Neural cell (in vitro differentiated cells): ENCODE data around the gene ACOT7. TPM values are rescaled to one million over a fixed set of nuclear protein-coding genes. Genes with fewer than 3 reads are reported as not detected.

Experiments
- H2AFZ ChIP-seq: fragments of 200-600, 300-800 bp; sonication (generic), shearing (Covaris generic); 2 replicates; pipeline ENCODE4 v1.6.0; 2014; ENCODE audit warnings: low read depth, mild to moderate bottlenecking, antibody characterized with exemption, low read length, moderate library complexity
- H3F3A ChIP-seq: fragments of 200-600 bp; shearing (Covaris generic); 2 replicates; pipeline ENCODE4 v1.6.1; 2016; ENCODE audit warnings: mild to moderate bottlenecking, moderate library complexity, mixed read lengths, antibody characterized with exemption, low read length; ENCODE audit not compliant: insufficient read depth, poor library complexity, severe bottlenecking
- H3K27ac ChIP-seq: fragments of 200-600, 300-800 bp; sonication (generic), shearing (Covaris generic); 2 replicates; pipeline ENCODE4 v1.5.1; 2014; ENCODE audit warnings: mild to moderate bottlenecking, low read length, moderate library complexity
- H3K27me3 ChIP-seq: fragments of 300-800, 200-600 bp; sonication (generic), shearing (Covaris generic); 2 replicates; pipeline ENCODE4 v1.6.0; 2014; ENCODE audit warnings: mild to moderate bottlenecking, low read depth, low read length, moderate library complexity; ENCODE audit not compliant: insufficient read depth
- H3K36me3 ChIP-seq: fragments of 300-800, 200-600 bp; sonication (generic), shearing (Covaris generic); 2 replicates; pipeline ENCODE4 v1.5.1; 2014; ENCODE audit warnings: mild to moderate bottlenecking, antibody characterized with exemption, low read length, moderate library complexity; ENCODE audit not compliant: insufficient read depth
- H3K4me2 ChIP-seq: fragments of 300-800, 200-600 bp; sonication (generic), shearing (Covaris generic); 2 replicates; pipeline ENCODE4 v1.6.0; 2014; ENCODE audit warnings: mild to moderate bottlenecking, low read length
- H3K4me3 ChIP-seq: fragments of 300-800, 200-600 bp; sonication (generic), shearing (Covaris generic); 2 replicates; pipeline ENCODE4 v1.5.1; 2014; ENCODE audit warnings: mild to moderate bottlenecking, low read length, moderate library complexity
- H3K79me2 ChIP-seq: fragments of 200-600 bp; shearing (Covaris generic); replicated peaks from 2 replicates; pipeline ENCODE4 v1.6.0; 2014; ENCODE audit warnings: mild to moderate bottlenecking, low read length, moderate library complexity; ENCODE audit not compliant: insufficient read depth
- H3K9ac ChIP-seq: fragments of 300-800, 200-600 bp; sonication (generic), shearing (Covaris generic); 2 replicates; pipeline ENCODE4 v1.6.1; 2016; ENCODE audit warnings: mild to moderate bottlenecking, low read length, mixed read lengths
- H3K9me2 ChIP-seq: fragments of 200-600 bp; shearing (Covaris generic); 2 replicates; pipeline ENCODE4 v1.6.1; 2016; ENCODE audit warnings: mild to moderate bottlenecking, low read length, mixed read lengths; ENCODE audit not compliant: insufficient read depth
- H3K9me3 ChIP-seq: fragments of 200-600, 300-800 bp; sonication (generic), shearing (Covaris generic); 2 replicates; pipeline ENCODE4 v1.6.1; 2016; ENCODE audit warnings: mild to moderate bottlenecking, mixed run types, low read length, moderate library complexity, mixed read lengths
- H4K20me1 ChIP-seq: fragments of 200-600 bp; shearing (Covaris generic); 2 replicates; pipeline ENCODE4 v1.6.1; 2016; ENCODE audit warnings: mild to moderate bottlenecking, mixed run types; ENCODE audit not compliant: insufficient read depth
- EP300 ChIP-seq: fragments of 450-650 bp; conservative IDR thresholded peaks from 2 replicates; pipeline ENCODE4 v1.6.1; 2014; ENCODE audit warnings: antibody characterized with exemption, mild to moderate bottlenecking, moderate library complexity; ENCODE audit not compliant: poor library complexity, severe bottlenecking
- EZH2 ChIP-seq: fragments of 200-600, 300-800 bp; shearing (Covaris generic), sonication (generic); IDR thresholded peaks from 2 replicates; pipeline ENCODE4 v1.6.1; 2014; ENCODE audit warnings: antibody characterized with exemption, low read length, borderline replicate concordance, mild to moderate bottlenecking; ENCODE audit not compliant: insufficient read depth, poor library complexity, severe bottlenecking
- MXI1 ChIP-seq: fragments of 450-650 bp; conservative IDR thresholded peaks from 2 replicates; pipeline ENCODE4 v1.6.1; 2014; ENCODE audit warnings: antibody characterized with exemption, mild to moderate bottlenecking; ENCODE audit not compliant: poor library complexity, severe bottlenecking
- POLR2AphosphoS5 ChIP-seq: IDR thresholded peaks from 2 replicates; pipeline ENCODE4 v1.6.1; 2012
- RAD21 ChIP-seq: fragments of 450-650 bp; conservative IDR thresholded peaks from 2 replicates; pipeline ENCODE4 v1.6.1; 2014; ENCODE audit warnings: antibody characterized with exemption, mild to moderate bottlenecking, moderate library complexity
- SMC3 ChIP-seq: fragments of 450-650 bp; conservative IDR thresholded peaks from 2 replicates; pipeline ENCODE4 v1.6.1; 2014; ENCODE audit warnings: antibody characterized with exemption, mild to moderate bottlenecking, moderate library complexity; ENCODE audit not compliant: poor library complexity
- TAF1 ChIP-seq: IDR thresholded peaks from 2 replicates; pipeline ENCODE4 v1.6.1; 2012; ENCODE audit warnings: low read depth
- polyA plus RNA-seq: library from polyadenylated mRNA; depleted of rRNA; stranded (reverse); fragments of >200 nt; gene quantifications from 2 replicates; pipeline ENCODE4 v1.2.3, GENCODE V29; 2014
- TF ChIP-seq, protein P1 (sequence below): IDR thresholded peaks from 2 replicates; pipeline ENCODE4 v1.6.1; 2012; ENCODE audit warnings: borderline replicate concordance
- TF ChIP-seq, protein P2 (sequence below): fragments of 450-650 bp; IDR thresholded peaks from 2 replicates; pipeline ENCODE4 v1.5.1; 2014; ENCODE audit warnings: antibody characterized with exemption, mild to moderate bottlenecking, moderate library complexity; ENCODE audit not compliant: poor library complexity, severe bottlenecking

The ACOT7 gene
- polyA plus RNA-seq, 1 donor from 2014 or later, result 101 TPM

DNA sequence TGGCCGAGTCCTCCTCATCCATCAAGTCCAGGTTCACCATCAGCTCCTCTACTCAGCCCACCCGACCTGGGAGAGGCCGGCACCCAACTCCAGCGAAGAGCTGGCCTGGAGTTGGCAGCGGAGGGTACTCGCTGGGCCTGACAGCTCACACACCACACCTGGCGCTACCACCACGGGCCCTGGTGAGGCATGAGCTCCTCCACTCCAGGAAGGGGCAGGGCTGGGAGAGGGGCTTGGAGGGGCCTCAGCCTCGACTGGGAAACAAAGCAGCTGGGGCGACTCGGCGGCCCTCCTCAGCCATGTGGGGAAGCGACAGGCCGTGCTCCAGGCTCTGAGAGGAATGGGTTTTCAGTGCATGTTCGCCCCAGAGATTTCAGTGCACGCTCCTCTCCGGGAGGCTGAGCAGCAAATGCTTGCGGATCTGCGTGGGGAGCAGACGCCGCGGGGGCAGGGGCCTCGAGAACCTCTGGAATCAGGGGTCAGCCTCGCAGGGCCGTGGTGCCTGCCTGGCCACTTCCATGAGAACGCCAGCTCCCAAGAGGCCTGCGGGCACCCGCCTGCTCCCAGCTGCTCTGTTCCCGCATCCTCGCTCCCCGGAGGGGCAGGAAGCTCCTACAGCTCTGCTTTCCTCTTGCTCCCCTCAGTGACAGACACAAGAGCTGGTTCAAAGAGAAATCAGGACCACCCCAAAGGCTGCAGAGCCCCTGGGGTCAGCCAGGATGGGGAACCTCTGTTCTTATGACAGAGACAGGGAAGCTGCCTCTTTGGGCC, 113.8 kb downstream of the ACOT7 start:
- Histone ChIP-seq H4K20me1 (no peaks in the 10 kb centered on the region), H3K4me2 (no peak overlapping the region), H3K36me3 (no peaks in the 10 kb centered on the region), H3K9me3 (no peaks in the 10 kb centered on the region), H3K9me2 (no peaks in the 10 kb centered on the region), H3K79me2 (no peaks in the 10 kb centered on the region), H3K9ac (no peak overlapping the region), H3K4me3 (no peak overlapping the region), H3K27me3 (no peaks in the 10 kb centered on the region), H2AFZ (no peak overlapping the region), H3F3A (no peaks in the 10 kb centered on the region), H3K27ac (no peak overlapping the region)
- TF ChIP-seq EZH2 (no peak), TAF1 (no peak), EP300 (no peak), POLR2AphosphoS5 (no peak), SMC3 (no peak), MXI1 (no peak), RAD21 (no peak)
- TF ChIP-seq, protein P1, sequence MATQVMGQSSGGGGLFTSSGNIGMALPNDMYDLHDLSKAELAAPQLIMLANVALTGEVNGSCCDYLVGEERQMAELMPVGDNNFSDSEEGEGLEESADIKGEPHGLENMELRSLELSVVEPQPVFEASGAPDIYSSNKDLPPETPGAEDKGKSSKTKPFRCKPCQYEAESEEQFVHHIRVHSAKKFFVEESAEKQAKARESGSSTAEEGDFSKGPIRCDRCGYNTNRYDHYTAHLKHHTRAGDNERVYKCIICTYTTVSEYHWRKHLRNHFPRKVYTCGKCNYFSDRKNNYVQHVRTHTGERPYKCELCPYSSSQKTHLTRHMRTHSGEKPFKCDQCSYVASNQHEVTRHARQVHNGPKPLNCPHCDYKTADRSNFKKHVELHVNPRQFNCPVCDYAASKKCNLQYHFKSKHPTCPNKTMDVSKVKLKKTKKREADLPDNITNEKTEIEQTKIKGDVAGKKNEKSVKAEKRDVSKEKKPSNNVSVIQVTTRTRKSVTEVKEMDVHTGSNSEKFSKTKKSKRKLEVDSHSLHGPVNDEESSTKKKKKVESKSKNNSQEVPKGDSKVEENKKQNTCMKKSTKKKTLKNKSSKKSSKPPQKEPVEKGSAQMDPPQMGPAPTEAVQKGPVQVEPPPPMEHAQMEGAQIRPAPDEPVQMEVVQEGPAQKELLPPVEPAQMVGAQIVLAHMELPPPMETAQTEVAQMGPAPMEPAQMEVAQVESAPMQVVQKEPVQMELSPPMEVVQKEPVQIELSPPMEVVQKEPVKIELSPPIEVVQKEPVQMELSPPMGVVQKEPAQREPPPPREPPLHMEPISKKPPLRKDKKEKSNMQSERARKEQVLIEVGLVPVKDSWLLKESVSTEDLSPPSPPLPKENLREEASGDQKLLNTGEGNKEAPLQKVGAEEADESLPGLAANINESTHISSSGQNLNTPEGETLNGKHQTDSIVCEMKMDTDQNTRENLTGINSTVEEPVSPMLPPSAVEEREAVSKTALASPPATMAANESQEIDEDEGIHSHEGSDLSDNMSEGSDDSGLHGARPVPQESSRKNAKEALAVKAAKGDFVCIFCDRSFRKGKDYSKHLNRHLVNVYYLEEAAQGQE, result no peak
- TF ChIP-seq, protein P2, sequence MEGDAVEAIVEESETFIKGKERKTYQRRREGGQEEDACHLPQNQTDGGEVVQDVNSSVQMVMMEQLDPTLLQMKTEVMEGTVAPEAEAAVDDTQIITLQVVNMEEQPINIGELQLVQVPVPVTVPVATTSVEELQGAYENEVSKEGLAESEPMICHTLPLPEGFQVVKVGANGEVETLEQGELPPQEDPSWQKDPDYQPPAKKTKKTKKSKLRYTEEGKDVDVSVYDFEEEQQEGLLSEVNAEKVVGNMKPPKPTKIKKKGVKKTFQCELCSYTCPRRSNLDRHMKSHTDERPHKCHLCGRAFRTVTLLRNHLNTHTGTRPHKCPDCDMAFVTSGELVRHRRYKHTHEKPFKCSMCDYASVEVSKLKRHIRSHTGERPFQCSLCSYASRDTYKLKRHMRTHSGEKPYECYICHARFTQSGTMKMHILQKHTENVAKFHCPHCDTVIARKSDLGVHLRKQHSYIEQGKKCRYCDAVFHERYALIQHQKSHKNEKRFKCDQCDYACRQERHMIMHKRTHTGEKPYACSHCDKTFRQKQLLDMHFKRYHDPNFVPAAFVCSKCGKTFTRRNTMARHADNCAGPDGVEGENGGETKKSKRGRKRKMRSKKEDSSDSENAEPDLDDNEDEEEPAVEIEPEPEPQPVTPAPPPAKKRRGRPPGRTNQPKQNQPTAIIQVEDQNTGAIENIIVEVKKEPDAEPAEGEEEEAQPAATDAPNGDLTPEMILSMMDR, result no peak

DNA sequence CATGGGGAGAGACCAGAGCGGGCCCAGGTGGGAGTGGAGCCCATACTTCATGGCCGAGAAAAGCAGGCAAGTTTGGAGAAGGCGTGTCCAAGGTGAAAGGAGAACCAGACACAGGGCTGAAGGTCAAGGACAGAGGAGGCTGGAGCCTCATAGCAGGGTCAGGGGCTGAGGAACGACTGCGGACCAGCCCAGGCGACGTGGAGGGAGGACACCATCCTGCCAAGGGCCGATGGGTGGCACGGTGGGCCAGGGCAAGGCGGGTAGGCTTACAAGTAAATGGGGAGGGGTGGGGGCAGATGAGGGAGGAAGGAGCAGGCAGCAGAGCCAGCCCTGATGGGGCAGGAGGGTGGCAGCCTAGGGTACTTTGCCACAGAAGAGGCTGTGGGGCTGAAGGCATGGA, 114.5 kb downstream of the ACOT7 start:
- Histone ChIP-seq H3K36me3 (no peaks in the 10 kb centered on the region), H3K9ac (no peak overlapping the region), H3K9me3 (no peaks in the 10 kb centered on the region), H3K27me3 (no peaks in the 10 kb centered on the region), H3K27ac (no peak overlapping the region), H2AFZ (no peak overlapping the region), H3K9me2 (no peaks in the 10 kb centered on the region), H3K4me3 (no peak overlapping the region), H4K20me1 (no peaks in the 10 kb centered on the region), H3K4me2 (no peak overlapping the region), H3F3A (no peaks in the 10 kb centered on the region), H3K79me2 (no peaks in the 10 kb centered on the region)
- TF ChIP-seq SMC3 (no peak), MXI1 (no peak), POLR2AphosphoS5 (no peak), RAD21 (no peak), TAF1 (no peak), EZH2 (no peak), EP300 (no peak)
- TF ChIP-seq, protein P1, result no peak
- TF ChIP-seq, protein P2, result no peak
